SK-N-SH (cell line): Measurements from ENCODE around the gene ADORA2A. TPM values are rescaled to one million over a fixed set of nuclear protein-coding genes. Genes with fewer than 3 reads are reported as not detected.
A peak's percentile ranks its signal among the peaks of the same experiment; 100 is the strongest.

Source experiments
- CTCF ChIA-PET: fragments of 300-600, 350-600 bp; formaldehyde crosslinking; extraction: SDS; loops from one replicate; lab custom pipeline; 2021; lab: Yijun Ruan, JAX
- POLR2A ChIA-PET: fragments of 350-600 bp; sonication (Branson Sonifier 250); formaldehyde crosslinking; extraction: SDS; loops from one replicate; lab custom pipeline; 2020; ENCODE audit warnings: antibody characterized with exemption, inconsistent platforms; lab: Yijun Ruan, JAX
- DNase-seq: peaks from one replicate; pipeline ENCODE4 v3.0.0; 2012
- H2AFZ ChIP-seq: fragments of 200-600 bp; sonication (generic); 2 replicates; pipeline ENCODE4 v1.8.1; 2016; ENCODE audit warnings: antibody characterized with exemption, mild to moderate bottlenecking, low read depth
- H3F3A ChIP-seq: fragments of 200-600 bp; sonication (generic); replicated peaks from 2 replicates; pipeline ENCODE3; 2016; ENCODE audit warnings: antibody characterized with exemption, mild to moderate bottlenecking; ENCODE audit not compliant: insufficient read depth
- H3K27ac ChIP-seq, 2 experiments: fragments of 200-500 bp in 1 of 2; fragments of 200-600 bp in 1 of 2; sonication (Bioruptor generic) in 1 of 2; sonication (generic), shearing (Covaris generic) in 1 of 2; 2 replicates each; pipeline versions ENCODE4 v1.5.1 to v1.6.1; 2014 to 2016; ENCODE audit warnings: low read depth in 2 of 2, inconsistent platforms in 1 of 2, low read length in 1 of 2, mild to moderate bottlenecking in 1 of 2, mixed read lengths in 1 of 2
- H3K27me3 ChIP-seq: fragments of 200-600 bp; sonication (generic), shearing (Covaris generic); 2 replicates; pipeline ENCODE4 v1.6.1; 2016; ENCODE audit warnings: mixed run types; ENCODE audit not compliant: insufficient read depth
- H3K36me3 ChIP-seq, 2 experiments: fragments of 200-500 bp in 1 of 2; fragments of 200-600 bp in 1 of 2; sonication (Bioruptor generic) in 1 of 2; sonication (generic) in 1 of 2; replicated peaks in 1 of 2; 2 replicates each; pipeline versions ENCODE3 to v1.5.1; 2014 to 2016; ENCODE audit warnings: low read length in 1 of 2, mild to moderate bottlenecking in 1 of 2; ENCODE audit not compliant: insufficient read depth in 2 of 2, control insufficient read depth in 1 of 2
- H3K4me1 ChIP-seq, 2 experiments: fragments of 200-500 bp in 1 of 2; fragments of 200-600 bp in 1 of 2; sonication (Bioruptor generic) in 1 of 2; sonication (generic), shearing (Covaris generic) in 1 of 2; 2 replicates each; pipeline versions ENCODE4 v1.5.1 to v1.6.1; 2014 to 2016; ENCODE audit warnings: low read depth in 1 of 2, low read length in 1 of 2, mixed run types in 1 of 2; ENCODE audit not compliant: insufficient read depth in 2 of 2, control insufficient read depth in 1 of 2
- H3K4me2 ChIP-seq: fragments of 200-600 bp; sonication (generic), shearing (Covaris generic); 2 replicates; pipeline ENCODE4 v1.6.1; 2017; ENCODE audit warnings: mixed run types
- H3K4me3 ChIP-seq, 2 experiments: fragments of 200-500 bp in 1 of 2; fragments of 200-600 bp in 1 of 2; sonication (Bioruptor generic) in 1 of 2; sonication (generic), shearing (Covaris generic) in 1 of 2; 2 replicates each; pipeline versions ENCODE4 v1.5.1 to v1.8.1; 2014 to 2016; ENCODE audit warnings: low read depth in 2 of 2, inconsistent platforms in 1 of 2, low read length in 1 of 2, mild to moderate bottlenecking in 1 of 2, mixed read lengths in 1 of 2, moderate library complexity in 1 of 2
- H3K79me2 ChIP-seq: fragments of 200-600 bp; sonication (generic); 2 replicates; pipeline ENCODE4 v1.8.1; 2017; ENCODE audit warnings: mild to moderate bottlenecking; ENCODE audit not compliant: insufficient read depth
- H3K9ac ChIP-seq: fragments of 200-600 bp; sonication (generic); 2 replicates; pipeline ENCODE4 v1.6.1; 2017; ENCODE audit warnings: mixed run types
- H3K9me2 ChIP-seq: fragments of 200-600 bp; sonication (generic); 2 replicates; pipeline ENCODE4 v1.6.1; 2017; ENCODE audit warnings: mixed run types
- H3K9me3 ChIP-seq: fragments of 200-600 bp; sonication (generic); 2 replicates; pipeline ENCODE4 v1.6.1; 2017; ENCODE audit warnings: mixed run types, mild to moderate bottlenecking, moderate library complexity
- H4K20me1 ChIP-seq: fragments of 200-600 bp; sonication (generic); 2 replicates; pipeline ENCODE4 v1.6.1; 2017; ENCODE audit warnings: mild to moderate bottlenecking, mixed run types; ENCODE audit not compliant: insufficient read depth
- CTCF ChIP-seq: fragments of 200-600 bp; sonication (generic); IDR thresholded peaks from 2 replicates; pipeline ENCODE4 v1.6.1; 2017; ENCODE audit warnings: antibody characterized with exemption, mild to moderate bottlenecking, moderate library complexity
- EP300 ChIP-seq, 2 experiments: IDR thresholded peaks; 2 replicates each; pipeline versions ENCODE4 v1.4.0 to v1.6.1; 2012; ENCODE audit warnings: borderline replicate concordance in 1 of 2, low read depth in 1 of 2, low read length in 1 of 2
- FOSL2 ChIP-seq: IDR thresholded peaks from 2 replicates; pipeline ENCODE4 v1.4.0; 2012; ENCODE audit warnings: low read depth, mild to moderate bottlenecking, moderate library complexity, borderline replicate concordance
- FOXJ3 ChIP-seq: sonication (generic); formaldehyde crosslinking; IDR thresholded peaks from 2 replicates; pipeline ENCODE4 v1.5.1; 2020; ENCODE audit warnings: mild to moderate bottlenecking, missing genetic modification reagents
- GABPA ChIP-seq: IDR thresholded peaks from 2 replicates; pipeline ENCODE4 v1.4.0; 2012; ENCODE audit warnings: low read depth, mild to moderate bottlenecking
- GATA2 ChIP-seq: sonication (generic); formaldehyde crosslinking; IDR thresholded peaks from 2 replicates; pipeline ENCODE4 v1.5.0; 2020; ENCODE audit warnings: mild to moderate bottlenecking, missing genetic modification reagents
- JUND ChIP-seq: IDR thresholded peaks from 2 replicates; pipeline ENCODE4 v1.4.0; 2012
- MAX ChIP-seq: IDR thresholded peaks from 2 replicates; pipeline ENCODE4 v1.4.0; 2012; ENCODE audit warnings: low read depth
- MEF2A ChIP-seq: IDR thresholded peaks from 2 replicates; pipeline ENCODE4 v1.4.0; 2012; ENCODE audit warnings: low read depth, borderline replicate concordance
- MXI1 ChIP-seq: IDR thresholded peaks from 2 replicates; pipeline ENCODE4 v1.6.1; 2012; ENCODE audit warnings: mild to moderate bottlenecking, low read depth, low read length, improper control_type of control experiment
- NFIC ChIP-seq: IDR thresholded peaks from 2 replicates; pipeline ENCODE4 v1.4.0; 2012; ENCODE audit warnings: borderline replicate concordance
- PBX3 ChIP-seq: IDR thresholded peaks from 2 replicates; pipeline ENCODE4; 2012
- RAD21 ChIP-seq: IDR thresholded peaks from 2 replicates; pipeline ENCODE4 v1.6.1; 2012; ENCODE audit warnings: mild to moderate bottlenecking, low read length
- REST ChIP-seq: IDR thresholded peaks from 2 replicates; pipeline ENCODE4 v1.6.1; 2012; ENCODE audit warnings: mild to moderate bottlenecking, low read depth, low read length, moderate library complexity
- RFX5 ChIP-seq: IDR thresholded peaks from 2 replicates; pipeline ENCODE4 v1.6.1; 2012; ENCODE audit warnings: mild to moderate bottlenecking, improper control_type of control experiment, low read length
- RXRA ChIP-seq: IDR thresholded peaks from 2 replicates; pipeline ENCODE4 v1.4.0; 2012; ENCODE audit warnings: low read depth, mild to moderate bottlenecking, borderline replicate concordance
- TAF1 ChIP-seq: IDR thresholded peaks from 2 replicates; pipeline ENCODE4 v1.6.1; 2012; ENCODE audit warnings: low read depth, mild to moderate bottlenecking, low read length, moderate library complexity, borderline replicate concordance
- TCF12 ChIP-seq: IDR thresholded peaks from 2 replicates; pipeline ENCODE4 v1.4.0; 2012
- TEAD4 ChIP-seq: IDR thresholded peaks from 2 replicates; pipeline ENCODE4 v1.4.0; 2012; ENCODE audit warnings: mild to moderate bottlenecking, borderline replicate concordance; ENCODE audit not compliant: insufficient read depth
- YY1 ChIP-seq: IDR thresholded peaks from 2 replicates; pipeline ENCODE4 v1.4.0; 2012; ENCODE audit warnings: low read depth, mild to moderate bottlenecking
- WGBS: methylation state at CpG from one replicate; pipeline ENCODE4 v1.1.6; 2017; ENCODE audit warnings: low lambda C conversion rate; 5-methylcytosine and 5-hydroxymethylcytosine counted together
- polyA plus RNA-seq, 3 experiments: library from polyadenylated mRNA; depleted of rRNA; stranded (reverse); fragments of >200 nt; gene quantifications; 2 replicates each; pipeline ENCODE4 v1.2.3, GENCODE V29; 2012

The ADORA2A gene
- polyA plus RNA-seq, 1 of the 3 experiments (the other 2 are of a cell fraction), result 9.3 TPM

GRCh38 chr22:24474221-24474620 lies 46.8 kb downstream of the ADORA2A start:
- no peaks in the 10 kb centered on the region for H3K9me2 ChIP-seq
- H2AFZ ChIP-seq, result peak overlapping the region; percentile 46; the same call in 1 of the 2 replicates

More at GRCh38 chr22:24474221-24474620, 46.8 kb downstream of the ADORA2A start:
- Histone ChIP-seq H3K9ac (peak overlapping the region; percentile 58; the same call in 1 of the 2 replicates), H3K27me3 (no peaks in the 10 kb centered on the region), H3K4me2 (peak overlapping the region; percentile 47), H3K4me3 (no peak overlapping the region), H3F3A (peaks cover 11% of the 10 kb centered on the region), H3K27ac (peak overlapping the region; percentile 5 to 96; a peak in 3 of 4 replicates), H3K36me3 (peaks cover 0 to 4% of the 10 kb centered on the region in 2 experiments), H4K20me1 (no peaks in the 10 kb centered on the region), H3K4me1 (peaks cover 0 to 20% of the 10 kb centered on the region in 2 experiments; a peak in 2 of 4 replicates), H3K79me2 (no peaks in the 10 kb centered on the region), H3K9me3 (no peaks in the 10 kb centered on the region)
- WGBS, result 35% methylated on average over 3 of the region's 3 CpGs
- no peak for DNase-seq
- ChIA-PET CTCF (interaction anchor here (0.8 to 1.0 kb wide), 3 partner anchors 12 to 51 kb away, joined by 3 read pairs; no protein-coding TSS in a partner anchor), POLR2A (no interaction called here)
- TF ChIP-seq FOXJ3, result no peak
- peak; percentile 59 for TF ChIP-seq PBX3
- no peak for TF ChIP-seq RAD21
- TF ChIP-seq REST, result no peak
- TF ChIP-seq TEAD4, result peak; percentile 62; the same call in 1 of the 2 replicates
- TF ChIP-seq MXI1, result no peak
- peak; percentile 46 for TF ChIP-seq NFIC
- no peak for TF ChIP-seq GATA2
- TF ChIP-seq RFX5, result no peak
- peak; percentile 81 for TF ChIP-seq JUND
- TF ChIP-seq MAX, result peak; percentile 39; the same call in 1 of the 2 replicates
- TF ChIP-seq GABPA, result no peak
- TF ChIP-seq MEF2A, result 0 out of 2 replicates have a peak, but pooled peaks have one; percentile 26
- peak in 1 of 2 experiments; percentile 83; a peak in 2 of 4 replicates for TF ChIP-seq EP300 (IDR thresholded peaks at IDR 0.05; ENCODE audit: borderline replicate concordance in 1 of 2, low read depth in 1 of 2, low read length in 1 of 2)
- TF ChIP-seq YY1, result peak; percentile 21; the same call in 1 of the 2 replicates
- peak; percentile 70 for TF ChIP-seq TCF12
- peak; percentile 10; the same call in 1 of the 2 replicates for TF ChIP-seq CTCF
- peak; percentile 34; the same call in 1 of the 2 replicates for TF ChIP-seq RXRA
- peak; percentile 87; the same call in 1 of the 2 replicates for TF ChIP-seq FOSL2
- no peak for TF ChIP-seq TAF1
